Urothelium cell line (cell line): ENCODE measurements around the gene FRS3.
A peak's percentile ranks its signal among the peaks of the same experiment; 100 is the strongest.
"Not testable (repeated sequence)": the region's sequence is repeated elsewhere in the genome, so short reads cannot be mapped to it uniquely, and the experiment has no call there.

Experiments used
- DNase-seq: peaks from one replicate; pipeline ENCODE4 v3.0.0; 2011; ENCODE audit warnings: low spot score, mixed read lengths
- FAIRE-seq: peaks from 2 replicates; lab custom pipeline; 2011; peaks lifted over from hg19 to GRCh38; lab: Jason Lieb, UNC

Gene FRS3

GRCh38 chr6:41779788-41780550 is at the start of gene FRS3:
Gene FRS3 (minus strand): TSS chr6:41779900. CDS start chr6:41776987, 2,913 bp downstream.
- peak; percentile 96 for FAIRE-seq
- DNase-seq, result peak; percentile 98

GRCh38 chr6:41826343-41827022 is 46.8 kb upstream of the FRS3 start:
- FAIRE-seq (no peak), DNase-seq (no peak)

- no peak for DNase-seq
These were observed 45.2 kb upstream of the FRS3 start for GRCh38 chr6:41824571-41825569.

GRCh38 chr6:41823178-41823577 is 43.5 kb upstream of the FRS3 start:
- DNase-seq (no peak), FAIRE-seq (no peak)

More at GRCh38 chr6:41824571-41825569, 45.2 kb upstream of the FRS3 start:
- no peak for FAIRE-seq

GRCh38 chr6:41822021-41822420 is 42.3 kb upstream of the FRS3 start:
- no peak for DNase-seq
- FAIRE-seq, result no peak

- FAIRE-seq, result no peak
- no peak for DNase-seq
These were observed 41.6 kb upstream of the FRS3 start for GRCh38 chr6:41821266-41821665.

GRCh38 chr6:41818271-41819054 is 38.8 kb upstream of the FRS3 start:
- no peak for FAIRE-seq
- no peak for DNase-seq

GRCh38 chr6:41815587-41815986 is 35.9 kb upstream of the FRS3 start:
- no peak for DNase-seq
- no peak for FAIRE-seq

- FAIRE-seq, result no peak
These were observed 34.9 kb upstream of the FRS3 start for GRCh38 chr6:41814629-41815028.

GRCh38 chr6:41813956-41814355 is 34.3 kb upstream of the FRS3 start:
- FAIRE-seq, result no peak
- no peak for DNase-seq

More at GRCh38 chr6:41814629-41815028, 34.9 kb upstream of the FRS3 start:
- DNase-seq, result no peak

GRCh38 chr6:41813469-41813868 is 33.8 kb upstream of the FRS3 start:
- DNase-seq (no peak), FAIRE-seq (no peak)

GRCh38 chr6:41811946-41812345 is 32.2 kb upstream of the FRS3 start:
- FAIRE-seq, DNase-seq: not testable (repeated sequence)

- FAIRE-seq (no peak), DNase-seq (no peak)
These were observed 31.4 kb upstream of the FRS3 start for GRCh38 chr6:41811095-41811494.

GRCh38 chr6:41805830-41806774 is 26.4 kb upstream of the FRS3 start:
- no peak for DNase-seq
- no peak for FAIRE-seq

GRCh38 chr6:41801380-41801779 is 21.7 kb upstream of the FRS3 start:
- DNase-seq, result no peak
- FAIRE-seq, result no peak

- no peak for FAIRE-seq
- DNase-seq, result no peak
These were observed 19.8 kb upstream of the FRS3 start for GRCh38 chr6:41799559-41799911.

GRCh38 chr6:41798901-41799558 is 19.3 kb upstream of the FRS3 start:
- DNase-seq, result no peak
- FAIRE-seq, result no peak

- DNase-seq (no peak), FAIRE-seq (no peak)
These were observed 16.8 kb upstream of the FRS3 start for GRCh38 chr6:41796474-41796873.

- FAIRE-seq (no peak), DNase-seq (no peak)
These were observed 12.3 kb upstream of the FRS3 start for GRCh38 chr6:41791984-41792383.
